ENCODE data around the gene POLR2B. TPM values are rescaled to one million over a fixed set of nuclear protein-coding genes. Genes with fewer than 3 reads are reported as not detected.
"Not testable (repeated sequence)": the region's sequence is repeated elsewhere in the genome, so short reads cannot be mapped to it uniquely, and the experiment has no call there.

The POLR2B gene
- polyA plus RNA-seq (ENCODE audit: insufficient read length), result 128 TPM
- long read RNA-seq, donor 1, transcript POLR2B-201 (25 exons, 3,748 nt), result major isoform, 10 of 23 reads
- long read RNA-seq, donor 1, partial matches to known transcripts, result 12 of 23 reads
- long read RNA-seq, donor 1, other reads (novel, unspliced or antisense), result 0 of 23 reads
- long read RNA-seq, donor 2, transcript POLR2B-201 (25 exons, 3,748 nt), result major isoform, 6 of 2,437 reads
- long read RNA-seq, donor 2, partial matches to known transcripts, result 1,035 of 2,437 reads
- long read RNA-seq, donor 2, other reads (novel, unspliced or antisense), result 1,396 of 2,437 reads
- long read RNA-seq, donor 3, full-length matches to known transcripts, result 5 of 1,369 reads
- long read RNA-seq, donor 3, partial matches to known transcripts, result 384 of 1,369 reads
- long read RNA-seq, donor 3, other reads (novel, unspliced or antisense), result 980 of 1,369 reads
- long read RNA-seq, donor 4, partial matches to known transcripts, result 7 of 7 reads
- long read RNA-seq, donor 4, other reads (novel, unspliced or antisense), result 0 of 7 reads
- long read RNA-seq, donor 5, transcript POLR2B-201 (25 exons, 3,748 nt), result major isoform, 11 of 4,517 reads
- long read RNA-seq, donor 5, partial matches to known transcripts, result 4,277 of 4,517 reads
- long read RNA-seq, donor 5, other reads (novel, unspliced or antisense), result 229 of 4,517 reads
- long read RNA-seq, donor 6, partial matches to known transcripts, result 0 of 3 reads
- long read RNA-seq, donor 6, other reads (novel, unspliced or antisense), result 0 of 3 reads
- long read RNA-seq, donor 7, transcript POLR2B-201 (25 exons, 3,748 nt), result major isoform, 11 of 6,876 reads
- long read RNA-seq, donor 7, partial matches to known transcripts, result 6,354 of 6,876 reads
- long read RNA-seq, donor 7, other reads (novel, unspliced or antisense), result 510 of 6,876 reads
- long read RNA-seq, donor 8, transcript POLR2B-201 (25 exons, 3,748 nt), result major isoform, 6 of 2,018 reads
- long read RNA-seq, donor 8, partial matches to known transcripts, result 1,004 of 2,018 reads
- long read RNA-seq, donor 8, other reads (novel, unspliced or antisense), result 1,007 of 2,018 reads

DNA sequence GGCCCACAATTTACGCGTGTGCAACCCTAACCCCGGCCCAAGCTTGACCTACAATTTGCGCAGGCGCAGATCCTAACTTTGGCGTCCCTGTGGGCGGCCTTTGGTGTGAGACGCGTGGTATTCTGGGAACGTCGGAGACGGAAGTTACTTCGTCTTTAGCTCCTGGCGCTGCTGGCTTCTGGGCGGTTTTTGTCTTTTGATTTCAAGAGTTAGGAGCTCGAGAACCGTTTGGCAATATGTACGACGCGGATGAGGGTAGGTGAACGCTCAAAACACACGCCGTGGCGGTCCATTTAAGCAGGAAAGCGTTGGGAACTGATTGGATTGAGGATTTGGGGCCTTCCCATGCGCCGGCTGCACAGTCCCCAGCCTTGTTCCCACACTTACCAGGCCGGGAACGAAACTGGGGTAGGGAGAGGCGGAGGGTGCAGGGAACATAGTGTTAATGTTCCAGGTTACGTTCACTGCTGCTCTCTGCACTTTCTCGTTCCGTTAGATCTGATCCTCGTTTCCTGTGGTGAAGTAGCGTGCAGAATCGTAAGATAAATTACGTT lies at the start of gene POLR2B:
TSS of gene POLR2B (plus strand) at position 147 of the 554 bp plus-strand sequence. CDS start at position 237, 90 bp downstream.
- DNase-seq, result peak; percentile 94

DNA sequence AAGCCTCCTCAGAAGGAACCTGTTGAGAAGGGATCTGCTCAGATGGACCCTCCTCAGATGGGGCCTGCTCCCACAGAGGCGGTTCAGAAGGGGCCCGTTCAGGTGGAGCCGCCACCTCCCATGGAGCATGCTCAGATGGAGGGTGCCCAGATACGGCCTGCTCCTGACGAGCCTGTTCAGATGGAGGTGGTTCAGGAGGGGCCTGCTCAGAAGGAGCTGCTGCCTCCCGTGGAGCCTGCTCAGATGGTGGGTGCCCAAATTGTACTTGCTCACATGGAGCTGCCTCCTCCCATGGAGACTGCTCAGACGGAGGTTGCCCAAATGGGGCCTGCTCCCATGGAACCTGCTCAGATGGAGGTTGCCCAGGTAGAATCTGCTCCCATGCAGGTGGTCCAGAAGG lies 48.1 kb upstream of the POLR2B start:
- DNase-seq, result no peak

DNA sequence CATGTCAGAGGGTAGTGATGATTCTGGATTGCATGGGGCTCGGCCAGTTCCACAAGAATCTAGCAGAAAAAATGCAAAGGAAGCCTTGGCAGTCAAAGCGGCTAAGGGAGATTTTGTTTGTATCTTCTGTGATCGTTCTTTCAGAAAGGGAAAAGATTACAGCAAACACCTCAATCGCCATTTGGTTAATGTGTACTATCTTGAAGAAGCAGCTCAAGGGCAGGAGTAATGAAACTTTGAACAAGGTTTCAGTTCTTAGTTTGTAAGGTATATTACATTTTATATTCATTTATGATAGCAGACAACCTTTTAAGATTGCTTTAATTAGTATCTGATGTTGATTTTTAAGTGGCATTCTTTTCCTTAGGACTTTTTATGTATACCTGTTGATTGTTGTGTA lies 46.8 kb upstream of the POLR2B start:
- no peak for DNase-seq

DNA sequence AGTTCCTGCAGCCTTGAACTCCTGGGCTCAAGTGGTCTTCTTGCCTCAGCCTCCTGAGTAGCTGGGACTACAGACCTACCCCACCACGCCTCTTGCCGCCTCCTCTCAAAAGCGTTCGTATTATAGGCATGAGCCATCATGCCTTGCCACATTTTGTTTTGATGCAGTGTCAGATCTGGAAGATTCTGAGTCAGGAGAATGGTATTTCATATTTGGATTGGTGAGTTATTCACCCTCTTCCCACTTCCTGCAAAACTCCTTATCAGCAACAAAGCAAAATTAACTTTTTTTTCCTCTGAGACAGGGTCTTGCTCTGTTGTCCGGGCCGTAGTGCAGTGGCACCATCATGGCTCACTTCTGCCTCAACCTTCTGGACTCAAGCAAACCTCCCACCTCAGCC lies 41.4 kb upstream of the POLR2B start:
- no peak for DNase-seq

DNA sequence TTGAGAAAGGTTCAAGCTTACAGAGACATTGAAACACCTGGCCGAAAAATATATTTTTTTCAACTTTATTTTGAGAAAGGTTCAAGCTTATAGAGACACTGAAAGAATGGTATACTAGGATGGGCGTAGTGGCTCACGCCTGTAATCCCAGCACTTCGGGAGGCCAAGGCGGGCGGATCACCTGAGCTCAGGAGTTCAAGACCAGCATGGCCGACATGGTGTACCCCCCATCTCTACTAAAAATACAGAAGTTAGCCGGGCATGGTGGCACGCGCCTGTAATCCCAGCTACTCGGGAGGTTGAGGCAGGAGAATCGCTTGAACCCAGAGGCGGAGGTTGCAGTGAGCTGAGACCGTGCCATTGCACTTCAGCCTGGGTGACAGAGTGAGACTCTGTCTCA lies 38.9 kb upstream of the POLR2B start:
- DNase-seq, result not testable (repeated sequence)

DNA sequence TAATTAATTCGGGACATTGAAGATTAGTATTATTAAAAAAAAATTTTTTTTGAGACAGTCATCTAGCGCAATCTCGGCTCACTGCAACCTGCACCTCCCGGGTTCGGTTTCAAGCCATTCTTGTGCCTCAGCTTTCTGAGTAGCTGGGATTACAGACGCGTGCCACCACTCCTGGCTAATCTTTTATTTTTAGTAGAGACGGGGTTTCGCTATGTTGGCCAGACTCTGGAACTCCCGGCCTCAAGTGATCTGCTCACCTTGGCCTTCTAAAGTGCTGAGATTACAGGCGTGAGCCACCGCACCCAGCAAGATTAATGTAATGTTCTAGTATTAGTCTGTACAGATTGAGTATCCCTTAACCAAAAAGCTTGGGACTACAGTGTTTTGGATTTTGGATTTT lies 38.3 kb upstream of the POLR2B start:
- DNase-seq, result no peak

DNA sequence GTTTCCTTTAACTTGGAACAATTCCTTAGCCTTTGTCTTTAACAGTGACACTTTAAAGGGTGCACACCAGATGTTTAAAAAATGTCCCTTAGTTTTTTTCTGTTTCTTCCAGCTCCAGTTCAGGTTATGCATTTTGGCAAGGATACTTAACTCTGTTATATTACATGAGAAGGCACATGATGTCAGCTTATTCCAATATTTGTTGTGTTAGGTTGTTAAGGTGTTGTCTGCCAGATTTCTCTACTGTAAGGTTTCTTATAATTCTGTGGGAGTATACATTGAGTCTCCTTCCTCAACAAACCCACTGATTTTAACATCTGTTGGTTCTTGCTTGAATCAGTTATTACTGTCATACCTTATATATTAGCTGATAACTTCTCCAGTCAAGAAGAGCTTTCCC lies 37.7 kb upstream of the POLR2B start:
- no peak for DNase-seq

DNA sequence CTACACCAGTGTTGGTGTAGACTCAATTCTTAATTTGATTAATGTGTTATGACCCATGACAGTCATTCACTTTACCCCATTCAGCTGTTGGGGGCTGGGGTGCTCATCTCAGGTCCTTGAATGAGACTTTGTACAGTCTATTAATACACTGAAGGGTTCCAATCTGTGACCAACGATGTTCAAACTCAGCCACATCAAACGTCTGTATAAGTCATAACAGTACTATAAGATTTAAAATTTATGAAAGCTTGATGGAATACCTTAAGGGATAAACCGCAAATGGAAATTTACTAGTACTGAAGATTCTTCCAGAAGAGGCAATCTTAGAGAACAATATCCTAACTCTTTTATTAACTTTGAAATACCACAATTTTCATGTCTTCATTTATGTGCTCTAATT lies 37.3 kb upstream of the POLR2B start:
- no peak for DNase-seq

DNA sequence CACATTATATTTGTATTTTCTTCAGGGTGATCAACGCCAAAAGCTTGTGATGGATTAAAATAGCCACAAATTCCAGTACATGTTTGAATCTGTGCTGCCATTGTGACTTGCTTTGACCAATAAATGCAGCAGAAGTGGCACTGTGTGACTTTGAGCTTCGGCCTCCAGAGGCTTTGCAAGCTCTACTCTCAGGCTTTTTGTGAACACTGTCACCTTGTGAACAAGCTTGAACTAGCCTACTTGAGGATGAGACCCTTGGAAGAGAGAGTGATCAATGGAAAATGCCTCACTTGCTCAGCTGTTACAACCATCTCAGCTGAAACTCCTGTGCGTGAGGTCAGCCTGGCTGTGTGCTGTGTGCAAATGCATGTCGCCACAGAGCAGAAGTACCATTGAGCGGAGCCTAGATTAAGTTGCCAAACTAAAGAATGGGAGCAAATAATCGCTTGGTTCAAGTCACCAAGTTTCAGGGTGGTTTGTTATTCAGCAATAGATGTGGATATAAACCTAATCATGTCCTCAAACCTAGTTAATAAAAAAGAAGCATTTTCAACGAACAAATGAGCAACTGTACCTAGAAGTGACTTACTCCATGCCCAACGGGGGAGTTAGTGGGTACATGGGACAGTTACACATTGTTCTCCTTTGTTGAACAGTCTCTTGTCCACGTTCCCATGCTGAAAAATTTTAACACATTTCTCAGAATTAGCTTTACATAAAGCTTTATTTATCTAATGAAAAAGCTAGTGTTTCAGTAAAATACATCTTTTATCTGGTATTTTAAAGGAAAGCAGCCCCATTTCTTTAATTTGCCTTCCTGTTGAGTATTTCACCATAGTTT lies 24.8 kb upstream of the POLR2B start:
- no peak for DNase-seq

DNA sequence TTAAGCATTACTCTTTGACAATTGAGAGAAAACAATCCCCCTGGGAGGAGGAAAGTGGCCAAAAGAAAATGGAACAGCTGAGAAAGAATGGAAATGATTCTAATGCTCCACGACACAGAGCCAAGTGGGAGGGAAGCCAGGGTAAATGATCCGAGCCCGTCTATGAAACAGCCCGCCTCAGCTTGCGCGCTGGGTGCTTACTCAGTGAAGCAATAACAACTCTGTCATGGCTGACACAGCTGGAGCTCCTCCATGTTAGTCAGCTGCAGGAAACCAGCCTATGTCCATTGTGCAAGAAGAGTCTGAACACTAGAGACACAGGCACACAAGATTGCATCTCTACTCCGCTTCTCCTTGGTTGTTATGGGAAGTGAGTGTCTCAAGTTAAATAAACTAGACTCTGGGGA lies 20.6 kb upstream of the POLR2B start:
- peak; percentile 83 for DNase-seq

DNA sequence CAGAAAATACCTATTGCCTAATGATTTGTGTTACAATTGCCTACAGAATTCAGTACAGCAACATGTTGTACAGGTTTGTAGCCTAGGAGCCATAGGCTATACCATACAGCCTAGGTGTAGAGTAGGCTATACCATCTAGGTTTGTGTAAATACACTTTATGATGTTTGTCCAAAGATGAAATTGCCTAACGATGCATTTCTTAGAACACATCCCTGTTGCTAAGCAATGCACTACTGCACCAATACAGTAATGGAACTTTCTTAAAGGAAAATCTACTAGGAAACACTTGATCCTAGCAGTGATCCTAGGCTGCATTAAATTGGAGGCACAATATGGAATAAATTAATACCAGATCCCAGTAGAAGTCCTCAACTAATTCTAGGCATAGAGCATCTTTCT lies 19.6 kb upstream of the POLR2B start:
- DNase-seq, result no peak

DNA sequence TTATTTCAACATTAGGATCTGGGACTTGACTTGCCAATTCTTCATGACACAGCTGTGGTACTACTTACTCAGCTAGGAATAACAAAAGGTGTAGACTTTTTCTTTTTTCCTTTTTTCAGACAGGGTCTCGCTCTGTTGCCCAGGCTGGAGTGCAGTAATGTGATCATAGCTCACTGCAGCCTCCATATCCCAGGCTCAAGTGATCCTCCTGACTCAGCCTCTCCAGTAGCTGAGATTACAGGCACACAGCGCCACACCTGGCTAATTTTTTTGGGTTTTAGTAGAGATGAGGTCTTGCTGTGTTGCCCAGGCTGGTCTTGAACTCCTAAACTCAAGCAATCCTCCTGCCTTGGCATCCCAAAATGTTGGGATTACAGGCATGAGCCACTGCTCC lies 17.6 kb upstream of the POLR2B start:
- no peak for DNase-seq

DNA sequence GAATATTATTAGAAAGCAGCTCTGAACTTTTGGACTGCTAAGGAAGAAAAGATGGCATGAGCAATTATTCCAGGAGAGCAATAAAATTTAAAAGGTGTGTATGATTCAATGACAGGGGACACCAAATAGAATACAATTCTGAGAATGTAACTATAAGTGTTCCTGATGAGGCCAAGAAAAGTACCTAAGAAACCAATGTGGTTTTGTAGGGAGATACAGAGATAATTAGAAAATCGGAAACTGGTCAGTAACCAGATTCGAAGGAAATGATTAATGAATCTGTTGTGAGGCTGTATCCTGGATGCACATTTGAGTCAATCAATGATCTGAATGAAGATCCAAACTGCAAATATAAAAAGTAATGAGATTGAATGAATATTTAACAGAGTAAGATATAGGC lies 7.3 kb upstream of the POLR2B start:
- no peak for DNase-seq

DNA sequence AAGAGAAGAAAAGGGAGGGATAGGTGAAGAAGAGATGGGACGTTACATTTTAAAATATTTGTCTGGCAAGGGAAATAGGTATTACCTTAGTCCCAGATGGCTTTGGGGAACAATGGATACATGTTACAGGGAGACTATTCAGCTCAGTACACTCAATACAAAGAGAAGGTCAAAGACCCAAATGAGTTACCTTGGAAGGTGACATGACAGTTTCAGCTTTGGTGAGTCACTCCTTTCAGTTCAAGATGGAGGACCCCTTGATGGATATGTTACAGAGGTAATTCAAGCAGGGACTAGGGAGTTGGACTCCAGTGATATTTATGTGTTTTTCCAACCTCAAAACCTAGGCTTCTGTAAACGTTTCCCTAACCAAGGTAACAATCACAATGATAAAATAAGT lies 6.3 kb upstream of the POLR2B start:
- no peak for DNase-seq

DNA sequence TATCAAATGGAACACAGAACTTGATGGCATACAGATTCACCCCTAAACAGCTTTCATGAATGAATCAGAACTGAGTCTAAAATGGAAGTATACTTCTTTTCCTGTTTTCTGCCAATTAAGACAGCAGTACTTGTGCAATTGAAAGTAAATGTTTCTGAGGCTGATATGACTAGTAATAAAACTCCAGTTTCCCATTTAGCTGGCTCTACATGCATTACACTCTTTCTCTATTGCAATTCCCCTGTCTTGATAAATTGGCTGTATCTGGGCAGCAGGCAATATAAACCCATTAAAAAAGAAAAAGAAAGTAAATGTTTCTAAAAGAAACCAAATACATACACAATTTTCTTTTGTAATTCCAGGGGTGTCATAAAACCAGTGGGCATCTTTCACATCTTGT lies 5.9 kb upstream of the POLR2B start:
- no peak for DNase-seq

DNA sequence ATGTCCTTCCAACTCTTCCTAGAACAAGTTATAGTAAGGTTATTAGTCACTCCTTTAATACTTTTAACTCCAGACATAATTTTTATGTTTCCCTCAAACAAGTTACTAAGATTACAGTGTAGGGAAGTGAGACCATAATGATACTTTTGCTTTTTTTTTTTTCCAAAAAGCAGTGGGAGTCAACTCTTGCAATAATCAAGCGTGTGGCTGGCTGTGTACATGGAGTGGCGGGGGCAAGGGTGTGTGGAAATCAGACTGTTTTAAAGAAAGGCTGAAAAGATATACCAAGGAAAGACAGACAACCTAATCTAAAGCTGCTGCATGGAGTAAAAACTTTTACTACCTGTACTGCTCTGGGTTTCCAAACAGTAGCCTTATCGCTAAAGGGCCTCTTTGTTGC lies 5.4 kb upstream of the POLR2B start:
- DNase-seq, result no peak

DNA sequence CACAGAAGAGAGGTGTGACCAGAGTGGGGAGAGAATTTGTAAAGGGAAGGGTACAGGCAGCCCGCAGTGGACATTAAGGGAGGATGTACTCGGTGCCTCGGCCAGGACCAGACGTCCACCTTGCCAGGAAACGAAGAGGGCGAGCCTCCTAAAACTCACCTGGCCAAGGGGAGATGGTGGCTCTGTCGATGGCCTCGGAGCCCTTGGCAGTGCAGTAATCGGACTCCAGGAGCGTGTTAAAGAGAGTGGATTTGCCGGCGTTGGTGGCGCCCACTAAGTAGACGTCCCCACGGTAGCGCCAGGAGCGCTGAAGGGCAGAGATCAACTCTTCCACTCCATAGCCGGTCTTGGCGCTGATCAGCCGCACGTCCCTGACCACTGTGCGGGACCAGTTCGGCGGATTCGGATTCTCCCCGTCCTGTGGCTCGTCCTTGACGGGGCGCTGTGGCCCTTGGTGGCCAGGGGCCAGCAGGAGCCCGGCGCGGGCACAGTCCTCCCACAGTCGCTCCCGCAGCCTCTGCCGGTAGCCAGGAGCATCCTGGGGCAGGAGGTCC lies 2.3 kb upstream of the POLR2B start:
- DNase-seq, result no peak

DNA sequence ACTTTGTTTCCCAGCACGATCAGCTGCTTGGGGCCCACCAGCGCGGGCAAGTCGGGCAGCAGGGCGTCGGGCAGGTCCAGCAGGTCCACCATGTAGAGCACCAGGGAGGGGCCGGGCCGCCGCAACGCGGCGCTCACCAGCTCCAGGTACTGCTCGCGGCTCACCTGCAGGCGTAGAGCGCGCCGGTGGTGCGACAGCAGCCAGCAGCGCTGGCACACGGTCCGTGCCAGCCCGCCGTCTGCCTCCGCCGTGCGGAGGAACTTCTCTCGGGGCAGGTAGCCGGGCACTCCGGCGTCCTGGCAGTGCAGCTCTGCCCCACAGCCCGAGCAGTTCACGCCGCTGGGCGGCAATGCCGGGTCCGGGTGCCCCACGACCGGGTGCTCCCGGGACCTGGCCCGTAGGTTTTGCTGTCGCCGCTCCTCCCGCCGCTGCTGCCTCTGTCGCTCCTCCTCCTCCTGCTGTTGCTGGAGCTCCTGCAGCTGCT lies 1.8 kb upstream of the POLR2B start:
- no peak for DNase-seq

DNA sequence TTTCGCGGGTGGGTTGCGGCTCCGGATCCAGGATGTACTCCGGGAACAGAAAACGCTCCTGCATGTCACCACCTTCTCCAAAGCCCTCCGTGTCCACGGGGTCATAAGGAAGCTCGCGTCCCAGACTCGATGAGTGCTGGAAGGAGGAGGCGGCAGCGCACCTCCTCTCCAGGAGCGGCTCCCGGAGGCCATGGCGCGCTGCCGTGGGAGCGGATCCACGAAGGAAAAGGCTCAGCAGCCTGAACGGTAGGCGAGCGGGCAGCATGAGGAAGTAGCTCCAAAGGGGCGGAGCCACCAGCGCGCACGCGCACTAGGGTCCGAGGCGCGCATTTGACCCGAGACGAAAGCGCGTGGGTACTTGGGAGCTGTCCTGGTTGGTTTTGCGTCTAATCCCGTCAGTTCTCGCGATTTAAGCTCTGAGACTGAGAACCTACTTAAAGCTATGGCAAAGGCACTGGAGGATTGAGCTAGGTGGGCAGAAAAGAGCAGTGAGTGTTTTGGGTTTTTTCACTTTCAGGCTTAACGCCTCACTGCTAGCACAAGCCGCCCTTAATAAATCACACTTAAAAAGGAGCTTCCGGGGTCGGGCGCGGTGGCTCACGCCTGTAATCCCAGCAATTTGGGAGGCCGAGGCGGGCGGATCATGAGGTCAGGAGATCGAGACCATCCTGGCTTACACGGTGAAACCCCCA lies 1.2 kb upstream of the POLR2B start, which contains the start of gene NOA1:
TSS of gene NOA1 (minus strand) at position 286 of the 692 bp plus-strand sequence. CDS start at position 265, 21 bp downstream.
- peak; percentile 100 for DNase-seq

DNA sequence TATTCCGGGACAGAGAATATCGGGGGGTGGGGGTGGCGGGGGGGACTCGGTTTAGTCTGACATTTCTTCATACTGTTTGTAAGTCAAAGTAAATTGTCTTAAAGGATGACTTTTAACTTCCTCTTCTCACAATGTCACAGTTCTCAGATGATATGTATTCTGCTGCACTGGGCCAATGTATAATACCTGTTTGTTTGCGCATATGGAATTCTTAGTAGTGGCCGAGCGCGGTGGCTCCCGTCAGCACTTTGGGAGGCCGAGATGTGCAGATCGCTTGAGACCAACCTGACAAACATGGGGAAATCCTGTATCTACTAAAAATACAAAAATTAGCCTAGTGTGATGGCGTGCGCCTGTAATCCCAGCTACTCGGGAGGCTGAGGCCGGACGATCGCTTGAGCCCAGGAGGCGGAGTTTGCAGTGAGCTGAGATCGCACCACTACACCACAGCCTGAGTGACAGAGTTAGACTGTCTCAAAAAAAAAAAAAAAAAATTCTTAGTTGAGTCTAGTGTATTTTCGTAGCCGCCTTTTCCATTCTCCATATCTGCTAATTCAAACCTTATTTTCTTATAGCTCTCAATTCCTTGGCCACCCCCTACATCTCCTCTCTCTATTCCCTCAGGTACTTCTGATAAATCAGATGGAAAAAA lies 851 bp downstream of the POLR2B start:
- no peak for DNase-seq
